Activated B cell treated with CpG ODN at 0.5 μM for 24 hours (primary cell): ENCODE results near the gene SLC3A2. TPM values are rescaled to one million over a fixed set of nuclear protein-coding genes. Genes with fewer than 3 reads are reported as not detected.

Experiments
- ATAC-seq: fragments of 200-7000 bp; cut with Tn5 transposase; one replicate; pipeline ENCODE4 v1.10.0; 2021; ENCODE audit warnings: low read depth, mild to moderate bottlenecking, moderate library complexity
- CTCF ChIA-PET: fragments of 350-600 bp; sonication (Branson Sonifier 250); formaldehyde crosslinking; loops from one replicate; lab custom pipeline; 2021; ENCODE audit warnings: antibody characterized with exemption; lab: Charles Lee
- POLR2A ChIA-PET: fragments of 350-600 bp; sonication (Branson Sonifier 250); formaldehyde crosslinking; loops from one replicate; lab custom pipeline; 2021; ENCODE audit warnings: antibody characterized with exemption; lab: Charles Lee
- DNase-seq: peaks from one replicate; pipeline ENCODE4 v3.0.0; 2022
- H3K27ac Mint-ChIP-seq: one replicate; pipeline ENCODE4 v1.8.0; 2020; ENCODE audit warnings: mixed read lengths
- H3K27me3 Mint-ChIP-seq: one replicate; pipeline ENCODE4 v1.8.0; 2021; ENCODE audit warnings: mixed read lengths
- H3K36me3 Mint-ChIP-seq: one replicate; pipeline ENCODE4 v1.8.0; 2021; ENCODE audit warnings: low read depth, mixed read lengths
- H3K4me1 Mint-ChIP-seq: one replicate; pipeline ENCODE4 v1.8.0; 2021; ENCODE audit warnings: mixed read lengths
- H3K4me3 Mint-ChIP-seq: one replicate; pipeline ENCODE4 v1.8.0; 2020; ENCODE audit warnings: mild to moderate bottlenecking, mixed read lengths
- H3K9me3 Mint-ChIP-seq: one replicate; pipeline ENCODE4 v1.8.0; 2020; ENCODE audit warnings: mixed read lengths
- CTCF ChIP-seq: fragments of 200-600 bp; IDR thresholded peaks from one replicate; pipeline ENCODE4 v1.8.0; 2022; ENCODE audit warnings: antibody characterized with exemption, mild to moderate bottlenecking
- intact Hi-C: fragments of 100-400 bp; cut with micrococcal nuclease; formaldehyde crosslinking; loops from one replicate; pipeline ENCODE4 v1.15.1; 2024
- total RNA-seq: library from RNA; stranded (reverse); gene quantifications from 2 replicates; pipeline ENCODE4 v1.2.3, GENCODE V29; 2022

The SLC3A2 gene
- total RNA-seq, 1 donor from 2014 or later = 274 TPM

GRCh38 chr11:62921573-62922188 lies 41.0 kb downstream of the SLC3A2 start:
- Mint-ChIP-seq H3K9me3 (no peaks in the 10 kb centered on the region), H3K27me3 (peaks cover 36% of the 10 kb centered on the region), H3K36me3 (no peaks in the 10 kb centered on the region), H3K27ac (no peak overlapping the region), H3K4me3 (no peak overlapping the region), H3K4me1 (peaks cover 32% of the 10 kb centered on the region)
- no peak for ATAC-seq
- no peak for DNase-seq
- POLR2A ChIA-PET = interaction anchor here (0.7 kb wide), 1 partner anchor 10 kb away, joined by 6 read pairs; no protein-coding TSS in a partner anchor
- CTCF ChIA-PET = interaction anchor here (1.1 kb wide), 1 partner anchor 16 kb away, joined by 5 read pairs; no protein-coding TSS in a partner anchor
- no peak for TF ChIP-seq CTCF
- intact Hi-C loops = loop anchor here (5.0 kb wide), 1 partner anchor 101 kb away; no protein-coding TSS in a partner anchor

DNA sequence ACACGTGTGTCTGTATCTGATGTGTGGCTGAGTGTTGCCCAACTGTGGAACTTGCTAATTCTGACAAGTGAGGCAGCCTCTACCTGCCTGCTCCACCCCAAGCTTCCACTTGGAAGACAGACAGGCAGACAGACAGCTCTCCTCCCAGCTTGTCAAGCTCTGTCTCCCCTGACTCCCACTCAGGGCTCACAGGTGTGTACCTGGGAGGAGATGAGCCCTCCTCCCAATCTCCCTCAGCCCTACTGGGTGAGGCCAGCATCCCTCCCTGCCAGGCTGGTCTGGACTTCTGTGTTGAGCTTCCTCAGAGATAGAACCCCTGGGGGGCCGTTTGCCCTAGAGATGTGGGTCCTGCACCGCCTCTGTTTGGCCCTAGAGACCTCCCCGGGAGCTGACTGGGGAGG lies 41.5 kb downstream of the SLC3A2 start:
- peaks cover 35% of the 10 kb centered on the region for H3K4me1 Mint-ChIP-seq
- no peak overlapping the region for H3K27ac Mint-ChIP-seq
- TF ChIP-seq CTCF = no peak
- H3K36me3 Mint-ChIP-seq = no peaks in the 10 kb centered on the region
- POLR2A ChIA-PET = interaction anchor here (0.7 kb wide), 1 partner anchor 10 kb away, joined by 6 read pairs; no protein-coding TSS in a partner anchor
- H3K4me3 Mint-ChIP-seq = peak overlapping the region; percentile 13
- CTCF ChIA-PET = interaction anchor here (1.1 kb wide), 1 partner anchor 16 kb away, joined by 5 read pairs; no protein-coding TSS in a partner anchor
- intact Hi-C loops = loop anchor here (5.0 kb wide), 1 partner anchor 100 kb away; no protein-coding TSS in a partner anchor
- H3K9me3 Mint-ChIP-seq = no peaks in the 10 kb centered on the region
- DNase-seq (no peak), ATAC-seq (no peak)
- H3K27me3 Mint-ChIP-seq = peaks cover 40% of the 10 kb centered on the region

- DNase-seq (no peak), ATAC-seq (no peak)
- no peaks in the 10 kb centered on the region for H3K9me3 Mint-ChIP-seq
- H3K27me3 Mint-ChIP-seq = peaks cover 46% of the 10 kb centered on the region
- TF ChIP-seq CTCF = no peak
- POLR2A ChIA-PET = interaction anchor here (0.6 kb wide), 1 partner anchor 1077 kb away, joined by 4 read pairs; no protein-coding TSS in a partner anchor
- peak overlapping the region; percentile 13 for H3K4me3 Mint-ChIP-seq
- no peak overlapping the region for H3K27ac Mint-ChIP-seq
- intact Hi-C loops = loop anchor here (5.0 kb wide), 1 partner anchor 99 kb away; no protein-coding TSS in a partner anchor
- CTCF ChIA-PET = interaction anchor here (1.6 kb wide), 1 partner anchor 17 kb away, joined by 8 read pairs; no protein-coding TSS in a partner anchor
- no peaks in the 10 kb centered on the region for H3K36me3 Mint-ChIP-seq
- peaks cover 35% of the 10 kb centered on the region for H3K4me1 Mint-ChIP-seq
Measured at GRCh38 chr11:62922653-62923431, 42.1 kb downstream of the SLC3A2 start.

GRCh38 chr11:62923601-62924411 lies 43.1 kb downstream of the SLC3A2 start:
- no peaks in the 10 kb centered on the region for H3K36me3 Mint-ChIP-seq
- no peak overlapping the region for H3K27ac Mint-ChIP-seq
- ChIA-PET CTCF (interaction anchor here (0.9 to 1.6 kb wide), 2 partner anchors 18 to 530 kb away, joined by 3 to 8 read pairs; no protein-coding TSS in a partner anchor), POLR2A (interaction anchor here (0.6 to 0.8 kb wide), 3 partner anchors 39 to 845 kb away, joined by 3 to 8 read pairs (median 4); partner anchors contain the start of gene ZFTA)
- H3K4me1 Mint-ChIP-seq = peaks cover 35% of the 10 kb centered on the region
- H3K9me3 Mint-ChIP-seq = no peaks in the 10 kb centered on the region
- no peak for TF ChIP-seq CTCF
- DNase-seq (no peak), ATAC-seq (peak; percentile 79)
- intact Hi-C loops = loop anchor here (5.0 kb wide), 1 partner anchor 98 kb away; no protein-coding TSS in a partner anchor
- peak overlapping the region; percentile 65 for H3K4me3 Mint-ChIP-seq
- H3K27me3 Mint-ChIP-seq = peaks cover 54% of the 10 kb centered on the region
